GM12892 (cell line): ENCODE measurements around the gene VSTM2B.

Source experiments
- POLR2A ChIP-seq: IDR thresholded peaks from 2 replicates; pipeline ENCODE4 v1.6.1; 2011; ENCODE audit warnings: low read depth, low read length, control low read depth
- POLR2AphosphoS5 ChIP-seq: IDR thresholded peaks from 2 replicates; pipeline ENCODE4 v1.6.1; 2011; ENCODE audit warnings: low read depth, low read length, control low read depth

DNA sequence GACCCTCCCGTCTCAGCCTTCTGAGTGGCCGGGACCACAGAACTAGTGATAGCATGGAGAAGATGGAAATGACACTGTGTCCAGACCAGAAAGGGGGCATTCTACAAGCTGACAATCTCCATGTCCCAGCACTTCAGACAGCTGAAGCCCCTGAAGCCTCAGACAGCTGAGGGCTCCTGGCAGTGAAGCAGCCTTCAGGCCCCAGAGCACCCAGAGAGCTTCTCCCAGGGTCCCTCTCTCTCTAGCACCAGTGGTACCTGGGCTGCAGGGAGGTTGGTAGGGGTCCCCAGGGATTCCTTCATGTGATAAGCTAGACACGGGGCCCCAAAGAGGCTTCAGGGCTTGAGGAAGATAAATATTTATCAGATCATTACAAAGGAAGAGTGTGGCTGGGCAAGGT, 72.7 kb downstream of the VSTM2B start:
- TF ChIP-seq POLR2A (no peak), POLR2AphosphoS5 (no peak)
